Activated naive CD4-positive, alpha-beta T cell (primary cell): ENCODE measurements around the gene FASTKD2.
A peak's percentile ranks its signal among the peaks of the same experiment; 100 is the strongest.

Experiments
- DNase-seq, 4 experiments: peaks; one replicate each; lab custom pipeline; 2025; lab: John Stamatoyannopoulos, UW

Gene FASTKD2

GRCh38 chr2:206765242-206766056 lies at the start of gene FASTKD2, which contains the start of gene MDH1B:
Gene FASTKD2 (plus strand): TSS chr2:206765606. CDS start chr2:206766694, 1,088 bp downstream.
Gene MDH1B (minus strand): TSS chr2:206765328. CDS start chr2:206765271, 57 bp downstream.
- peak; percentile 53 to 70 (median 64) for DNase-seq

GRCh38 chr2:206716623-206717022 lies 48.8 kb upstream of the FASTKD2 start:
- DNase-seq: no peak

- no peak for DNase-seq
Observed at GRCh38 chr2:206718296-206718695, 47.1 kb upstream of the FASTKD2 start, which contains the start of gene DYTN. Gene DYTN (minus strand): TSS chr2:206718396. CDS start chr2:206718279, 117 bp downstream.

- no peak for DNase-seq
Observed at GRCh38 chr2:206721256-206721920, 44.0 kb upstream of the FASTKD2 start.

GRCh38 chr2:206723288-206723687 lies 42.1 kb upstream of the FASTKD2 start:
- DNase-seq: no peak

GRCh38 chr2:206727287-206727686 lies 38.1 kb upstream of the FASTKD2 start:
- no peak for DNase-seq

- DNase-seq: no peak
Observed at GRCh38 chr2:206728277-206729199, 36.9 kb upstream of the FASTKD2 start.

GRCh38 chr2:206733341-206733740 lies 32.1 kb upstream of the FASTKD2 start:
- no peak for DNase-seq

- DNase-seq: no peak
Observed at GRCh38 chr2:206736935-206737334, 28.5 kb upstream of the FASTKD2 start.

- DNase-seq: no peak
Observed at GRCh38 chr2:206739271-206739670, 26.1 kb upstream of the FASTKD2 start.

GRCh38 chr2:206740800-206741199 lies 24.6 kb upstream of the FASTKD2 start:
- no peak for DNase-seq

- no peak for DNase-seq
Observed at GRCh38 chr2:206756816-206757215, 8.6 kb upstream of the FASTKD2 start.

- no peak for DNase-seq
Observed at GRCh38 chr2:206764673-206765241, 649 bp upstream of the FASTKD2 start.

GRCh38 chr2:206766057-206766930 lies 888 bp downstream of the FASTKD2 start:
- DNase-seq: no peak

- no peak for DNase-seq
Observed at GRCh38 chr2:206774871-206775270, 9.5 kb downstream of the FASTKD2 start.

GRCh38 chr2:206776432-206776831 lies 11.0 kb downstream of the FASTKD2 start:
- no peak for DNase-seq

GRCh38 chr2:206780671-206781070 lies 15.3 kb downstream of the FASTKD2 start:
- no peak for DNase-seq

GRCh38 chr2:206783718-206784117 lies 18.3 kb downstream of the FASTKD2 start:
- no peak for DNase-seq

GRCh38 chr2:206784559-206785353 lies 19.4 kb downstream of the FASTKD2 start:
- no peak for DNase-seq
